Ovary (tissue), 3 donors: Measurements from ENCODE around the gene SHPK.

Experiments
- POLR2A ChIP-seq: fragments of 450-650 bp; IDR thresholded peaks from one replicate; pipeline ENCODE4 v1.6.1; 2017; ENCODE audit warnings: antibody characterized with exemption, mild to moderate bottlenecking, moderate library complexity
- TF ChIP-seq, protein P1 (sequence below), 3 donors: fragments of 450-650 bp in 2 of 3; fragments of 200-600 bp in 1 of 3; IDR thresholded peaks; one replicate each; pipeline versions ENCODE4 v1.5.1 to v1.8.0; 2016 to 2022; ENCODE audit warnings: antibody characterized with exemption in 3 of 3, mild to moderate bottlenecking in 1 of 3
- donor health status: DM: no; HTN: no; CAD: no.

DNA sequence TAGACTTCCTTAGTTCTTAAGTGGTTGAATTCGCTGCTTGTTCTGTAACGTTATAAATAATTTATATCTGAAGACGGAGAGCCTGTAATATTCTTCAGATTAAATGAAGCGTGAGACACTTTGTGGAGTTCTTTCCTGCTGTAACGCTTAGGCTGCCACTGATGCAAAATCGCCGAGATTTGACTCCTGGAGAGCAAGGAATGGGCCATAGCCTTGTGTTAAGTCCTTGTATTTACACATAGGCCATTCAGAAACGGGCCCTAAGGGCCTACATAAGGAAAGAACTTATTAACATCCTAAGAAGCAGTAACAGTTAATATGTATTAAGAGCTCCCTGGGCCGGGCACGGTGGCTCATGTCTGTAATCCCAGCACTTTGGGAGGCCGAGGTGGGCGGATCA lies 33.5 kb upstream of the SHPK start:
- no peak for TF ChIP-seq POLR2A
- TF ChIP-seq, protein P1, sequence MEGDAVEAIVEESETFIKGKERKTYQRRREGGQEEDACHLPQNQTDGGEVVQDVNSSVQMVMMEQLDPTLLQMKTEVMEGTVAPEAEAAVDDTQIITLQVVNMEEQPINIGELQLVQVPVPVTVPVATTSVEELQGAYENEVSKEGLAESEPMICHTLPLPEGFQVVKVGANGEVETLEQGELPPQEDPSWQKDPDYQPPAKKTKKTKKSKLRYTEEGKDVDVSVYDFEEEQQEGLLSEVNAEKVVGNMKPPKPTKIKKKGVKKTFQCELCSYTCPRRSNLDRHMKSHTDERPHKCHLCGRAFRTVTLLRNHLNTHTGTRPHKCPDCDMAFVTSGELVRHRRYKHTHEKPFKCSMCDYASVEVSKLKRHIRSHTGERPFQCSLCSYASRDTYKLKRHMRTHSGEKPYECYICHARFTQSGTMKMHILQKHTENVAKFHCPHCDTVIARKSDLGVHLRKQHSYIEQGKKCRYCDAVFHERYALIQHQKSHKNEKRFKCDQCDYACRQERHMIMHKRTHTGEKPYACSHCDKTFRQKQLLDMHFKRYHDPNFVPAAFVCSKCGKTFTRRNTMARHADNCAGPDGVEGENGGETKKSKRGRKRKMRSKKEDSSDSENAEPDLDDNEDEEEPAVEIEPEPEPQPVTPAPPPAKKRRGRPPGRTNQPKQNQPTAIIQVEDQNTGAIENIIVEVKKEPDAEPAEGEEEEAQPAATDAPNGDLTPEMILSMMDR (IDR thresholded peaks at IDR 0.05), result no peak
